IMR-90 (cell line): ENCODE results near the gene PNLIP. TPM values are rescaled to one million over a fixed set of nuclear protein-coding genes. Genes with fewer than 3 reads are reported as not detected.

Experiments
- ATAC-seq: fragments of 200-7000 bp; cut with Tn5 transposase; 2 replicates; pipeline ENCODE4 v1.9.1; 2020; ENCODE audit warnings: low read depth, mild to moderate bottlenecking, moderate library complexity
- BruUV-seq: library from RNA; stranded (reverse); fragments of 400-500 nt; replicated peaks from 2 replicates; lab custom pipeline; 2021; lab: Mats Ljungman, UMichigan
- CTCF ChIA-PET: fragments of 300-600 bp; formaldehyde crosslinking; extraction: SDS; loops from one replicate; lab custom pipeline; 2021; ENCODE audit warnings: antibody characterized with exemption; lab: Yijun Ruan, JAX
- POLR2A ChIA-PET: fragments of 300-600 bp; sonication (Branson Sonifier 250); formaldehyde crosslinking; loops from one replicate; lab custom pipeline; 2022; ENCODE audit warnings: antibody characterized with exemption; ENCODE audit not compliant: unreplicated experiment; lab: Charles Lee
- DNase-seq: peaks from one replicate; pipeline ENCODE4 v3.0.0; 2013
- H2AFZ ChIP-seq: replicated peaks from 2 replicates; pipeline ENCODE3; 2013; ENCODE audit warnings: low read length, mild to moderate bottlenecking; ENCODE audit not compliant: poor library complexity
- H2AK5ac ChIP-seq: 2 replicates; pipeline ENCODE4 v1.6.1; 2013; ENCODE audit warnings: low read depth, low read length, inconsistent platforms
- H2AK9ac ChIP-seq: replicated peaks from 2 replicates; pipeline ENCODE3; 2013; ENCODE audit warnings: mild to moderate bottlenecking, low read depth, low read length, moderate library complexity; ENCODE audit not compliant: poor library complexity
- H2BK120ac ChIP-seq: 2 replicates; pipeline ENCODE4 v1.6.1; 2013; ENCODE audit warnings: low read depth, low read length, inconsistent platforms
- H2BK15ac ChIP-seq: 3 replicates; pipeline ENCODE4 v1.6.1; 2013; ENCODE audit warnings: low read depth, low read length, inconsistent platforms
- H2BK20ac ChIP-seq: 2 replicates; pipeline ENCODE4 v1.6.1; 2013; ENCODE audit warnings: low read depth, mild to moderate bottlenecking, inconsistent platforms, low read length, moderate library complexity
- H2BK5ac ChIP-seq: 2 replicates; pipeline ENCODE4 v1.6.1; 2013; ENCODE audit warnings: mild to moderate bottlenecking, low read depth, low read length, inconsistent platforms; ENCODE audit not compliant: poor library complexity, severe bottlenecking
- H3K14ac ChIP-seq: replicated peaks from 2 replicates; pipeline ENCODE4 v1.6.1; 2013; ENCODE audit warnings: low read depth, low read length, inconsistent platforms
- H3K18ac ChIP-seq: 2 replicates; pipeline ENCODE4 v1.6.1; 2013; ENCODE audit warnings: low read depth, low read length, control low read depth
- H3K23ac ChIP-seq: 2 replicates; pipeline ENCODE4 v1.6.1; 2013; ENCODE audit warnings: low read depth, low read length, inconsistent platforms
- H3K27ac ChIP-seq: 2 replicates; pipeline ENCODE4 v1.5.1; 2013; ENCODE audit warnings: mild to moderate bottlenecking, control low read depth, low read length; ENCODE audit not compliant: insufficient read depth
- H3K27me3 ChIP-seq: 2 replicates; pipeline ENCODE4 v1.6.1; 2013; ENCODE audit warnings: low read length; ENCODE audit not compliant: control insufficient read depth, insufficient read depth
- H3K36me3 ChIP-seq: 2 replicates; pipeline ENCODE4 v1.6.1; 2013; ENCODE audit warnings: low read length, mixed read lengths; ENCODE audit not compliant: control insufficient read depth, insufficient read depth
- H3K4ac ChIP-seq: 2 replicates; pipeline ENCODE4 v1.6.1; 2013; ENCODE audit warnings: low read depth, low read length, inconsistent platforms
- H3K4me1 ChIP-seq: 2 replicates; pipeline ENCODE4 v1.6.1; 2013; ENCODE audit warnings: low read length, mixed read lengths; ENCODE audit not compliant: control insufficient read depth, insufficient read depth
- H3K4me2 ChIP-seq: 2 replicates; pipeline ENCODE4 v1.6.1; 2013; ENCODE audit warnings: low read depth, mild to moderate bottlenecking, control low read depth, low read length, moderate library complexity
- H3K4me3 ChIP-seq: 2 replicates; pipeline ENCODE4 v1.5.1; 2013; ENCODE audit warnings: low read depth, mild to moderate bottlenecking, control low read depth, low read length, moderate library complexity; ENCODE audit not compliant: insufficient read depth
- H3K56ac ChIP-seq: 2 replicates; pipeline ENCODE4 v1.6.1; 2013; ENCODE audit warnings: low read length, inconsistent platforms; ENCODE audit not compliant: insufficient read depth; ENCODE audit errors: extremely low read depth
- H3K79me1 ChIP-seq, 2 experiments: 2 replicates each; pipeline ENCODE4 v1.6.1; 2013; ENCODE audit warnings: low read length in 2 of 2, inconsistent platforms in 1 of 2, low read depth in 1 of 2
- H3K9ac ChIP-seq: 2 replicates; pipeline ENCODE4 v1.6.1; 2013; ENCODE audit warnings: low read depth, low read length, control low read depth
- H3K9me1 ChIP-seq: 2 replicates; pipeline ENCODE4 v1.6.1; 2013; ENCODE audit warnings: low read length, inconsistent platforms; ENCODE audit not compliant: insufficient read depth
- H3K9me3 ChIP-seq: 2 replicates; pipeline ENCODE4 v1.6.1; 2013; ENCODE audit warnings: low read length; ENCODE audit not compliant: control insufficient read depth, insufficient read depth
- H4K20me1 ChIP-seq: 2 replicates; pipeline ENCODE4 v1.6.1; 2013; ENCODE audit warnings: low read length, inconsistent platforms; ENCODE audit not compliant: insufficient read depth
- H4K5ac ChIP-seq: 2 replicates; pipeline ENCODE4 v1.6.1; 2013; ENCODE audit warnings: mild to moderate bottlenecking, low read depth, low read length, control low read depth
- H4K8ac ChIP-seq, 2 experiments: 2 replicates each; pipeline ENCODE4 v1.6.1; 2013; ENCODE audit warnings: low read depth in 2 of 2, low read length in 2 of 2, control low read depth in 1 of 2, inconsistent platforms in 1 of 2
- H4K91ac ChIP-seq: 2 replicates; pipeline ENCODE4 v1.6.1; 2013; ENCODE audit warnings: low read depth, low read length, inconsistent platforms; ENCODE audit not compliant: insufficient read depth
- BHLHE40 ChIP-seq: fragments of 150-350 bp; IDR thresholded peaks from 2 replicates; pipeline ENCODE4 v1.6.1; 2016; ENCODE audit warnings: mild to moderate bottlenecking, low read depth, low read length
- CEBPB ChIP-seq: IDR thresholded peaks from 2 replicates; pipeline ENCODE4 v1.6.1; 2012; ENCODE audit warnings: low read depth, low read length, improper control_type of control experiment
- CHD1 ChIP-seq: IDR thresholded peaks from 2 replicates; pipeline ENCODE4 v1.6.1; 2012; ENCODE audit warnings: low read depth, low read length, improper control_type of control experiment
- CTCF ChIP-seq: conservative IDR thresholded peaks from 2 replicates; pipeline ENCODE4 v1.5.1; 2012; ENCODE audit warnings: mild to moderate bottlenecking, low read depth, low read length, improper control_type of control experiment
- MAFK ChIP-seq: IDR thresholded peaks from 2 replicates; pipeline ENCODE4 v1.6.1; 2012; ENCODE audit warnings: low read depth, low read length, improper control_type of control experiment
- MAZ ChIP-seq: IDR thresholded peaks from 2 replicates; pipeline ENCODE4 v1.6.1; 2012; ENCODE audit warnings: low read depth, mild to moderate bottlenecking, low read length, improper control_type of control experiment, moderate library complexity, borderline replicate concordance
- MXI1 ChIP-seq: IDR thresholded peaks from 2 replicates; pipeline ENCODE4 v1.6.1; 2012; ENCODE audit warnings: low read depth, mild to moderate bottlenecking, low read length, moderate library complexity, borderline replicate concordance
- NFE2L2 ChIP-seq: fragments of 150-350 bp; IDR thresholded peaks from 2 replicates; pipeline ENCODE4 v1.6.1; 2016; ENCODE audit warnings: low read depth, mild to moderate bottlenecking, low read length
- POLR2A ChIP-seq: IDR thresholded peaks from 2 replicates; pipeline ENCODE4 v1.6.1; 2012; ENCODE audit warnings: mild to moderate bottlenecking, low read depth, low read length
- RAD21 ChIP-seq: IDR thresholded peaks from 2 replicates; pipeline ENCODE4 v1.6.1; 2012; ENCODE audit warnings: low read length, improper control_type of control experiment
- RCOR1 ChIP-seq: IDR thresholded peaks from 2 replicates; pipeline ENCODE4 v1.6.1; 2012; ENCODE audit warnings: mild to moderate bottlenecking, low read length, improper control_type of control experiment; ENCODE audit not compliant: insufficient replicate concordance
- RFX5 ChIP-seq: IDR thresholded peaks from 2 replicates; pipeline ENCODE4 v1.8.0; 2012; ENCODE audit warnings: low read depth, mild to moderate bottlenecking, low read length, moderate library complexity
- SMC3 ChIP-seq: fragments of 150-350 bp; IDR thresholded peaks from 2 replicates; pipeline ENCODE4 v1.6.1; 2016; ENCODE audit warnings: low read depth, mild to moderate bottlenecking, antibody characterized with exemption, low read length, moderate library complexity
- WGBS, 2 experiments: methylation state at CpG; one replicate each; pipeline versions ENCODE4 v1.1.5 to v1.1.7; 2013; ENCODE audit warnings: missing lambda C conversion rate in 2 of 2; ENCODE audit not compliant: insufficient read length in 1 of 2; ENCODE audit errors: extremely low coverage in 2 of 2; 5-methylcytosine and 5-hydroxymethylcytosine counted together
- dilution Hi-C: fragments of 300-500 bp; cut with HindIII; formaldehyde crosslinking; loops from one replicate; pipeline ENCODE4 v1.14.3; 2018; ENCODE audit warnings: low sequenced_read_pairs; ENCODE audit not compliant: unreplicated experiment
- in situ Hi-C: fragments of 300-500 bp; cut with MboI; formaldehyde crosslinking; loops from 3 replicates; pipeline ENCODE4 v1.14.3; 2019; ENCODE audit warnings: low sequenced_read_pairs, inconsistent platforms, mixed read lengths
- intact Hi-C: fragments of 100-400 bp; cut with micrococcal nuclease; formaldehyde crosslinking; loops from 2 replicates; pipeline ENCODE4 v1.10.0; 2022
- polyA plus RNA-seq, 3 experiments: library from polyadenylated mRNA; depleted of rRNA; stranded (reverse); fragments of >200 nt; gene quantifications; 2 replicates each; pipeline ENCODE4 v1.2.3, GENCODE V29; 2012; ENCODE audit warnings: low replicate concordance in 1 of 3
- total RNA-seq: library from RNA; depleted of rRNA; stranded (reverse); fragments of >200 nt; gene quantifications from 2 replicates; pipeline ENCODE4 v1.2.3, GENCODE V29; 2012
- TF ChIP-seq, protein P1 (sequence below): fragments of 150-350 bp; IDR thresholded peaks from 2 replicates; pipeline ENCODE4 v1.6.1; 2016; ENCODE audit warnings: low read depth, mild to moderate bottlenecking, low read length, moderate library complexity, borderline replicate concordance
- TF ChIP-seq, protein P2 (sequence below): fragments of 150-350 bp; IDR thresholded peaks from 2 replicates; pipeline ENCODE4 v1.6.1; 2017; ENCODE audit warnings: mild to moderate bottlenecking, antibody characterized with exemption, low read length, low read depth

PNLIP gene
- total and polyA plus RNA-seq, 2 of the 4 experiments (the other 2 are of a cell fraction) = not detected

DNA sequence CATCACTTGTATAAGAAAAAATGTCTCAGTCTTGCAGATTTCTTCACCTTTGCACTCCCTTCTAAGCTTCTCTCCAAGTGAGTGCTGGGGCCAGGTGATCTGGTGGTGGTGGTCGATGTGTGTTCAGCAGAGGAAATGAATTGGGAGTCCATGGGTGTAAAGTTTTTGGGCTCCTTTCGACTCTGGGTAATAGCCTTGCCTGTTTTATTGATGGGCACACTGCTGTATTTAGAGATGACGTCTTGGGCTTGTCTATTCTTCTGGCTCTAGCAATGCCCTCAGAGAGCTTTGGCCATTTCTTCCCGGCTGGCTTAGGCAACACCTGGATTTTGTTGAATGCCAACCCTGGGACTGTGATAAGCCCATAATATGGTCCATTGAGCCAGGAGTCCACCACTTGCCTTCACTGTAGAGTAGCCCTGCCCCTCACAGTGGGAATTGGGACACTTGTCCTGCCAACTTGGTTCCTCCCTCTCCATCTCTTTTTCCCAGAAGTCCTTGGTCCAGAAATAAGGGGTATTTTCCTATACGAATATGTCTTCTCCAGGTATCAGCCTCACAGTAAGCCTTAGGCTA is 11.7 kb downstream of the PNLIP start:
- H3K9me3 ChIP-seq = no peaks in the 10 kb centered on the region
- POLR2A ChIA-PET = no interaction called here
- CTCF ChIA-PET = no interaction called here

More for the DNA sequence above, 11.7 kb downstream of the PNLIP start:
- H3K27ac ChIP-seq = no peak overlapping the region
- H4K91ac ChIP-seq = no peak overlapping the region
- no peak overlapping the region for H2BK120ac ChIP-seq
- H2AFZ ChIP-seq = peak overlapping the region; percentile 33
- in situ Hi-C loops = no loop called here
- H2AK9ac ChIP-seq = no peak overlapping the region
- no peak overlapping the region for H3K23ac ChIP-seq
- ATAC-seq (no peak), DNase-seq (no peak)
- intact Hi-C loops = no loop called here
- no peaks in the 10 kb centered on the region for H4K20me1 ChIP-seq
- no peak overlapping the region for H3K4ac ChIP-seq
- no peaks in the 10 kb centered on the region for H3K4me1 ChIP-seq
- H3K4me2 ChIP-seq = no peak overlapping the region
- no peak overlapping the region for H4K5ac ChIP-seq
- no peak overlapping the region for H3K9ac ChIP-seq
- H3K18ac ChIP-seq = no peak overlapping the region
- BruUV-seq = no TSS peak
- no peak overlapping the region for H2AK5ac ChIP-seq
- no peak overlapping the region for H2BK5ac ChIP-seq
- no peak overlapping the region for H2BK20ac ChIP-seq
- no peaks in the 10 kb centered on the region for H3K79me1 ChIP-seq
- no peak overlapping the region for H3K4me3 ChIP-seq
- no peaks in the 10 kb centered on the region for H3K9me1 ChIP-seq
- no peaks in the 10 kb centered on the region for H3K27me3 ChIP-seq
- no peak overlapping the region for H3K14ac ChIP-seq
- dilution Hi-C loops = no loop called here
- no peak overlapping the region for H3K56ac ChIP-seq
- H4K8ac ChIP-seq = no peak overlapping the region
- H2BK15ac ChIP-seq = no peak overlapping the region
- 25% methylated on average over 2 of the region's 5 CpGs; no CpG with 5 or more reads in 1 of the 2 experiments for WGBS, 2 experiments
- H3K36me3 ChIP-seq = no peaks in the 10 kb centered on the region
- TF ChIP-seq BHLHE40 (no peak), RAD21 (no peak), MAFK (no peak), RCOR1 (no peak), CEBPB (no peak), MXI1 (no peak), SMC3 (no peak), POLR2A (no peak), CTCF (no peak), CHD1 (no peak), MAZ (no peak), RFX5 (no peak), NFE2L2 (no peak)
- TF ChIP-seq, protein P1, sequence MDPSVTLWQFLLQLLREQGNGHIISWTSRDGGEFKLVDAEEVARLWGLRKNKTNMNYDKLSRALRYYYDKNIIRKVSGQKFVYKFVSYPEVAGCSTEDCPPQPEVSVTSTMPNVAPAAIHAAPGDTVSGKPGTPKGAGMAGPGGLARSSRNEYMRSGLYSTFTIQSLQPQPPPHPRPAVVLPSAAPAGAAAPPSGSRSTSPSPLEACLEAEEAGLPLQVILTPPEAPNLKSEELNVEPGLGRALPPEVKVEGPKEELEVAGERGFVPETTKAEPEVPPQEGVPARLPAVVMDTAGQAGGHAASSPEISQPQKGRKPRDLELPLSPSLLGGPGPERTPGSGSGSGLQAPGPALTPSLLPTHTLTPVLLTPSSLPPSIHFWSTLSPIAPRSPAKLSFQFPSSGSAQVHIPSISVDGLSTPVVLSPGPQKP = no peak
- TF ChIP-seq, protein P2, sequence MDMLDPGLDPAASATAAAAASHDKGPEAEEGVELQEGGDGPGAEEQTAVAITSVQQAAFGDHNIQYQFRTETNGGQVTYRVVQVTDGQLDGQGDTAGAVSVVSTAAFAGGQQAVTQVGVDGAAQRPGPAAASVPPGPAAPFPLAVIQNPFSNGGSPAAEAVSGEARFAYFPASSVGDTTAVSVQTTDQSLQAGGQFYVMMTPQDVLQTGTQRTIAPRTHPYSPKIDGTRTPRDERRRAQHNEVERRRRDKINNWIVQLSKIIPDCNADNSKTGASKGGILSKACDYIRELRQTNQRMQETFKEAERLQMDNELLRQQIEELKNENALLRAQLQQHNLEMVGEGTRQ = no peak
